Measurements from ENCODE around the gene HBE1. TPM values are rescaled to one million over a fixed set of nuclear protein-coding genes. Genes with fewer than 3 reads are reported as not detected.

The HBE1 gene
- total RNA-seq, 1 donor from 2014 or later: not detected

GRCh38 chr11:5286901-5287300 is 17.2 kb upstream of the HBE1 start:
- DNase-seq (ENCODE audit: low spot score): no peak
- intact Hi-C loops (cut with DNase I): no loop called here

- DNase-seq (ENCODE audit: low spot score): no peak
- intact Hi-C loops (cut with DNase I): no loop called here
Observed at GRCh38 chr11:5286351-5286750, 16.6 kb upstream of the HBE1 start.

- intact Hi-C loops (cut with DNase I): no loop called here
- no peak for DNase-seq (ENCODE audit: low spot score)
Observed at GRCh38 chr11:5285703-5286340, 16.1 kb upstream of the HBE1 start.

- DNase-seq (ENCODE audit: low spot score): no peak
- intact Hi-C loops (cut with DNase I): no loop called here
Observed at GRCh38 chr11:5284637-5285036, 14.9 kb upstream of the HBE1 start.

GRCh38 chr11:5283882-5284281 is 14.1 kb upstream of the HBE1 start:
- no peak for DNase-seq (ENCODE audit: low spot score)
- intact Hi-C loops (cut with DNase I): no loop called here

GRCh38 chr11:5283086-5283485 is 13.3 kb upstream of the HBE1 start:
- DNase-seq (ENCODE audit: low spot score): no peak
- intact Hi-C loops (cut with DNase I): no loop called here

GRCh38 chr11:5282628-5283027 is 12.9 kb upstream of the HBE1 start:
- intact Hi-C loops (cut with DNase I): no loop called here

GRCh38 chr11:5281596-5281995 is 11.9 kb upstream of the HBE1 start:
- no peak for DNase-seq (ENCODE audit: low spot score)
- intact Hi-C loops (cut with DNase I): no loop called here

More at GRCh38 chr11:5282628-5283027, 12.9 kb upstream of the HBE1 start:
- no peak for DNase-seq (ENCODE audit: low spot score)

- DNase-seq (ENCODE audit: low spot score): no peak
- intact Hi-C loops (cut with DNase I): no loop called here
Observed at GRCh38 chr11:5280582-5281102, 10.9 kb upstream of the HBE1 start.

- intact Hi-C loops (cut with DNase I): no loop called here
- DNase-seq (ENCODE audit: low spot score): no peak
Observed at GRCh38 chr11:5279471-5280090, 9.8 kb upstream of the HBE1 start.

GRCh38 chr11:5277807-5278382 is 8.2 kb upstream of the HBE1 start:
- no peak for DNase-seq (ENCODE audit: low spot score)
- intact Hi-C loops (cut with DNase I): no loop called here

- intact Hi-C loops (cut with DNase I): no loop called here
- DNase-seq (ENCODE audit: low spot score): no peak
Observed at GRCh38 chr11:5276697-5277096, 7.0 kb upstream of the HBE1 start.

- DNase-seq (ENCODE audit: low spot score): no peak
- intact Hi-C loops (cut with DNase I): no loop called here
Observed at GRCh38 chr11:5275369-5276110, 5.8 kb upstream of the HBE1 start.

GRCh38 chr11:5274395-5274794 is 4.7 kb upstream of the HBE1 start:
- intact Hi-C loops (cut with DNase I): no loop called here
- no peak for DNase-seq (ENCODE audit: low spot score)

GRCh38 chr11:5272395-5273017 is 2.8 kb upstream of the HBE1 start:
- intact Hi-C loops (cut with DNase I): no loop called here
- no peak for DNase-seq (ENCODE audit: low spot score)

GRCh38 chr11:5267033-5267563 is 2.6 kb downstream of the HBE1 start:
- no peak for DNase-seq (ENCODE audit: low spot score)
- intact Hi-C loops (cut with DNase I): no loop called here

- no peak for DNase-seq (ENCODE audit: low spot score)
- intact Hi-C loops (cut with DNase I): no loop called here
Observed at GRCh38 chr11:5266609-5267008, 3.1 kb downstream of the HBE1 start.

- DNase-seq (ENCODE audit: low spot score): no peak
- intact Hi-C loops (cut with DNase I): no loop called here
Observed at GRCh38 chr11:5265832-5266231, 3.9 kb downstream of the HBE1 start.

GRCh38 chr11:5258543-5259262 is 11.0 kb downstream of the HBE1 start:
- DNase-seq (ENCODE audit: low spot score): no peak
- intact Hi-C loops (cut with DNase I): no loop called here
